Neuronal stem cell (in vitro differentiated cells): ENCODE data around the gene SMAD1.

ENCODE experiments used
- DNase-seq: peaks from one replicate; pipeline ENCODE4 v3.0.0-alpha.2; 2013; ENCODE audit warnings: low spot score
- H2AFZ ChIP-seq: one replicate; pipeline ENCODE4 v1.6.1; 2013; ENCODE audit warnings: mild to moderate bottlenecking, low read length, inconsistent platforms
- H2AK5ac ChIP-seq: 2 replicates; pipeline ENCODE4 v1.6.1; 2013; ENCODE audit warnings: low read depth, mild to moderate bottlenecking, inconsistent platforms, low read length, moderate library complexity, mixed read lengths
- H2BK120ac ChIP-seq: 2 replicates; pipeline ENCODE4 v1.6.1; 2013; ENCODE audit warnings: low read depth, mild to moderate bottlenecking, inconsistent platforms, low read length, moderate library complexity, mixed read lengths
- H2BK12ac ChIP-seq: one replicate; pipeline ENCODE4 v1.6.1; 2013; ENCODE audit warnings: low read length, inconsistent platforms
- H2BK15ac ChIP-seq: 2 replicates; pipeline ENCODE4 v1.6.1; 2013; ENCODE audit warnings: mild to moderate bottlenecking, low read length, inconsistent platforms, mixed read lengths
- H2BK5ac ChIP-seq: one replicate; pipeline ENCODE4 v1.6.1; 2013; ENCODE audit warnings: inconsistent platforms, mild to moderate bottlenecking, low read length, moderate library complexity
- H3K14ac ChIP-seq: one replicate; pipeline ENCODE4 v1.6.1; 2013; ENCODE audit warnings: low read length, inconsistent platforms
- H3K18ac ChIP-seq: 2 replicates; pipeline ENCODE4 v1.6.1; 2013; ENCODE audit warnings: low read length, inconsistent platforms
- H3K23ac ChIP-seq: 2 replicates; pipeline ENCODE4 v1.6.1; 2013; ENCODE audit warnings: low read depth, mild to moderate bottlenecking, mixed read lengths, low read length, inconsistent platforms; ENCODE audit not compliant: poor library complexity
- H3K27ac ChIP-seq: replicated peaks from 3 replicates; pipeline ENCODE4 v1.5.1; 2013; ENCODE audit warnings: low read length, inconsistent platforms
- H3K27me3 ChIP-seq, 3 experiments: 2 replicates each; pipeline ENCODE4 v1.6.1; 2013; ENCODE audit warnings: low read length in 3 of 3, mild to moderate bottlenecking in 2 of 3, inconsistent platforms in 1 of 3, low read depth in 1 of 3, mixed read lengths in 1 of 3, moderate library complexity in 1 of 3; ENCODE audit not compliant: control insufficient read depth in 3 of 3, insufficient read depth in 3 of 3
- H3K36me3 ChIP-seq, 2 donors: replicated peaks in 1 of 2; 2 replicates each; pipeline ENCODE4 v1.6.1; 2013; ENCODE audit warnings: low read length in 2 of 2; ENCODE audit not compliant: control insufficient read depth in 2 of 2, insufficient read depth in 2 of 2
- H3K4ac ChIP-seq: 2 replicates; pipeline ENCODE4 v1.6.1; 2013; ENCODE audit warnings: inconsistent platforms, mild to moderate bottlenecking, low read length, moderate library complexity
- H3K4me1 ChIP-seq, 2 donors: 1 replicate in 1 of 2; 2 replicates in 1 of 2; pipeline ENCODE4 v1.6.1; 2013; ENCODE audit warnings: low read length in 2 of 2, low read depth in 1 of 2; ENCODE audit not compliant: control insufficient read depth in 2 of 2, insufficient read depth in 1 of 2
- H3K4me2 ChIP-seq: one replicate; pipeline ENCODE4 v1.6.1; 2013; ENCODE audit warnings: mild to moderate bottlenecking, low read length, inconsistent platforms; ENCODE audit not compliant: insufficient read depth, poor library complexity, severe bottlenecking
- H3K4me3 ChIP-seq, 2 donors: 2 replicates each; pipeline ENCODE4 v1.5.1; 2013; ENCODE audit warnings: low read length in 2 of 2, mild to moderate bottlenecking in 2 of 2, inconsistent platforms in 1 of 2, moderate library complexity in 1 of 2
- H3K79me1 ChIP-seq: one replicate; pipeline ENCODE4 v1.6.1; 2013; ENCODE audit warnings: low read depth, mild to moderate bottlenecking, inconsistent platforms, low read length, moderate library complexity
- H3K9ac ChIP-seq: one replicate; pipeline ENCODE4 v1.6.1; 2013; ENCODE audit warnings: mild to moderate bottlenecking, low read depth, low read length, inconsistent platforms; ENCODE audit not compliant: poor library complexity
- H3K9me3 ChIP-seq, 2 donors: replicated peaks in 1 of 2; 2 replicates each; pipeline versions ENCODE3 to v1.6.1; 2013; ENCODE audit warnings: low read length in 2 of 2, mild to moderate bottlenecking in 2 of 2, inconsistent platforms in 1 of 2, low read depth in 1 of 2, mixed read lengths in 1 of 2, moderate library complexity in 1 of 2; ENCODE audit not compliant: control insufficient read depth in 2 of 2, insufficient read depth in 1 of 2
- H4K8ac ChIP-seq: one replicate; pipeline ENCODE4 v1.6.1; 2013; ENCODE audit warnings: low read depth, mild to moderate bottlenecking, inconsistent platforms, low read length, moderate library complexity
- H4K91ac ChIP-seq: one replicate; pipeline ENCODE4 v1.6.1; 2013; ENCODE audit warnings: low read length, low read depth, mild to moderate bottlenecking, inconsistent platforms; ENCODE audit not compliant: poor library complexity
- whole genome bisulfite sequencing, 2 donors: extraction: QIAGEN DNeasy Blood & Tissue Kit; methylation state at CpG; one replicate each; pipeline ENCODE4 v1.1.7; 2013; ENCODE audit warnings: missing lambda C conversion rate in 2 of 2, mixed read lengths in 1 of 2; ENCODE audit not compliant: insufficient read length in 2 of 2, insufficient replicate concordance in 1 of 2; ENCODE audit errors: extremely low coverage in 2 of 2; 5-methylcytosine and 5-hydroxymethylcytosine counted together

Gene SMAD1

DNA sequence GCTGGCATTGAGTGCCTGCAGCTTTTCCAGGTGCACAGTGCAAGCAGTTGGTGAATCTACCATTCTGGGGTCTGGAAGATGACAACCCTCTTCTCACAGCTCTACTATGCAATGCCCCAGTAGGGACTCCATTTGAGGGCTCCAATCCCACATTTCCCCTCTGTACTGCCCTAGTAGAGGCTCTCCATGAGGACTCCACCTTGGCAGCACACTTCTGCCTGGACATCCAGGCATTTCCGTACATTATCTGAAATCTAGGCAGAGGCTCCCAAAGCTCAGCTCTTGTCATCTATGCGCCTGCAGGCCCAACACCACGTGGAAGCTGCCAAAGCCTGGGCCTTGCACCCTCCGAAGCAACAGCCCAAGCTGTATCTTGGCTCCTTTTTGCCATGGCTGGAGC is 8.4 kb upstream of the SMAD1 start:
- no peak overlapping the region for H3K4ac ChIP-seq
- H3K36me3 ChIP-seq = no peaks in the 10 kb centered on the region
- no peak overlapping the region for H2BK12ac ChIP-seq
- no peak overlapping the region for H4K8ac ChIP-seq
- H3K27me3 ChIP-seq = no peaks in the 10 kb centered on the region
- H2BK120ac ChIP-seq = no peak overlapping the region
- H4K91ac ChIP-seq = no peak overlapping the region
- no peak overlapping the region for H3K4me2 ChIP-seq
- H3K18ac ChIP-seq = no peak overlapping the region
- H2BK15ac ChIP-seq = no peak overlapping the region
- no peak overlapping the region for H3K23ac ChIP-seq
- no peak overlapping the region for H3K14ac ChIP-seq
- WGBS, 2 donors = no CpG with 5 or more reads among the region's 4 CpGs
- H2BK5ac ChIP-seq = no peak overlapping the region
- no peaks in the 10 kb centered on the region for H3K79me1 ChIP-seq
- no peak overlapping the region for H3K27ac ChIP-seq
- H3K9ac ChIP-seq = no peak overlapping the region
- no peak overlapping the region for H2AK5ac ChIP-seq
- no peak overlapping the region for H3K4me3 ChIP-seq
- no peak overlapping the region for H2AFZ ChIP-seq
- no peak for DNase-seq
- H3K4me1 ChIP-seq = no peaks in the 10 kb centered on the region
- H3K9me3 ChIP-seq = peaks cover 6 to 7% of the 10 kb centered on the region in 2 donors

- Histone ChIP-seq H3K4ac (no peak overlapping the region), H3K4me2 (no peak overlapping the region), H3K79me1 (peaks cover 4% of the 10 kb centered on the region), H2AFZ (no peak overlapping the region), H3K36me3 (peaks cover 0 to 3% of the 10 kb centered on the region in 2 donors), H3K23ac (no peak overlapping the region), H2BK15ac (no peak overlapping the region), H3K18ac (no peak overlapping the region), H3K9ac (no peak overlapping the region), H3K4me3 (no peak overlapping the region), H3K27me3 (no peaks in the 10 kb centered on the region), H3K27ac (no peak overlapping the region), H2BK5ac (no peak overlapping the region), H2AK5ac (no peak overlapping the region), H2BK12ac (no peak overlapping the region), H2BK120ac (no peak overlapping the region), H3K9me3 (no peaks in the 10 kb centered on the region), H3K4me1 (peaks cover 2 to 7% of the 10 kb centered on the region in 2 donors), H4K91ac (no peak overlapping the region), H4K8ac (no peak overlapping the region), H3K14ac (no peak overlapping the region)
- DNase-seq = no peak
- no CpG with 5 or more reads among the region's 1 CpG for WGBS, 2 donors
Measured at GRCh38 chr4:145480257-145480656, 1.4 kb upstream of the SMAD1 start.

GRCh38 chr4:145481942-145482208 is 222 bp downstream of the SMAD1 start:
- H4K91ac ChIP-seq = no peak overlapping the region
- no peak for DNase-seq
- H2BK5ac ChIP-seq = peak overlapping the region; percentile 98
- H3K9me3 ChIP-seq = no peaks in the 10 kb centered on the region
- peaks cover 0 to 8% of the 10 kb centered on the region in 2 donors for H3K36me3 ChIP-seq
- peak overlapping the region; percentile 85 for H3K23ac ChIP-seq
- H3K18ac ChIP-seq = peak overlapping the region; percentile 99
- H3K4me2 ChIP-seq = peak overlapping the region; percentile 56
- peak overlapping the region; percentile 74 for H3K27ac ChIP-seq
- H2AK5ac ChIP-seq = no peak overlapping the region
- peak overlapping the region; percentile 56 to 94 for H3K4me3 ChIP-seq
- H2BK12ac ChIP-seq = no peak overlapping the region
- H3K79me1 ChIP-seq = peaks cover 4% of the 10 kb centered on the region
- peak overlapping the region; percentile 93 for H3K4ac ChIP-seq
- peaks cover 2 to 7% of the 10 kb centered on the region in 2 donors for H3K4me1 ChIP-seq
- no peak overlapping the region for H2BK120ac ChIP-seq
- H3K9ac ChIP-seq = peak overlapping the region; percentile 97
- H3K27me3 ChIP-seq = no peaks in the 10 kb centered on the region
- H2AFZ ChIP-seq = peak overlapping the region; percentile 94
- H2BK15ac ChIP-seq = peak overlapping the region; percentile 81
- WGBS, 2 donors = no CpG with 5 or more reads among the region's 42 CpGs
- H4K8ac ChIP-seq = peak overlapping the region; percentile 65
- H3K14ac ChIP-seq = peak overlapping the region; percentile 82

- Histone ChIP-seq H3K4me2 (peak overlapping the region; percentile 56), H3K79me1 (peaks cover 4% of the 10 kb centered on the region), H2BK12ac (no peak overlapping the region), H2AK5ac (no peak overlapping the region), H3K9me3 (no peaks in the 10 kb centered on the region), H3K4ac (peak overlapping the region; percentile 93), H3K4me1 (peaks cover 2 to 9% of the 10 kb centered on the region in 2 donors), H3K27me3 (no peaks in the 10 kb centered on the region), H3K14ac (peak overlapping the region; percentile 82), H3K36me3 (peaks cover 0 to 8% of the 10 kb centered on the region in 2 donors), H2BK120ac (no peak overlapping the region), H2BK5ac (peak overlapping the region; percentile 98), H4K91ac (no peak overlapping the region), H3K18ac (peak overlapping the region; percentile 99), H2AFZ (peak overlapping the region; percentile 94), H2BK15ac (peak overlapping the region; percentile 81), H3K23ac (peak overlapping the region; percentile 31), H3K27ac (peak overlapping the region; percentile 74), H3K4me3 (peak overlapping the region; percentile 56 to 94), H4K8ac (peak overlapping the region; percentile 65), H3K9ac (peak overlapping the region; percentile 97)
- peak; percentile 46 for DNase-seq
- no CpG with 5 or more reads among the region's 73 CpGs for WGBS, 2 donors
Measured at GRCh38 chr4:145482209-145483037, 770 bp downstream of the SMAD1 start.
